Measurements from ENCODE around the gene CLASP1. TPM values are rescaled to one million over a fixed set of nuclear protein-coding genes. Genes with fewer than 3 reads are reported as not detected.

CLASP1 gene
- total RNA-seq, 3 donors from 2014 or later: 30.0 to 64.6 (median 35.1) TPM

DNA sequence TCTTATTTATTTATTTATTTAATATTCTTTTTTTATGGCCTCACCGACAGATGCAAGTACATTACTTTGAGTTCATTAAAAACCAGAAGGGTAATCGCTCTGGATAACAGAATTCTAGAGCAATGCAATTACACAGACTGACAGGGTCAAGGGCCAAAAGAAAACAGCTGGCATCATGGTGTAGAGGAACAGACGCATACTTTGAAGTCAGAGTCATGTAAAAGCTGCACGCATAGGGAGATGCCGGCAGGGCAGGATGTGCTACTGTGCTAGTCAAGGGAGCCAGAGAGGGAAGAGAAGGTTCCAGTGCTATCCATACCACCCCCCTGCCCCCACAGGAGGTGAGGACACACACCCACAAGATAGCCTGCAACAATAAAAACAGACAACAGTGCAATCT lies 249.1 kb downstream of the CLASP1 start:
- DNase-seq (no peak), ATAC-seq (no peak)
- TF ChIP-seq, protein P1, sequence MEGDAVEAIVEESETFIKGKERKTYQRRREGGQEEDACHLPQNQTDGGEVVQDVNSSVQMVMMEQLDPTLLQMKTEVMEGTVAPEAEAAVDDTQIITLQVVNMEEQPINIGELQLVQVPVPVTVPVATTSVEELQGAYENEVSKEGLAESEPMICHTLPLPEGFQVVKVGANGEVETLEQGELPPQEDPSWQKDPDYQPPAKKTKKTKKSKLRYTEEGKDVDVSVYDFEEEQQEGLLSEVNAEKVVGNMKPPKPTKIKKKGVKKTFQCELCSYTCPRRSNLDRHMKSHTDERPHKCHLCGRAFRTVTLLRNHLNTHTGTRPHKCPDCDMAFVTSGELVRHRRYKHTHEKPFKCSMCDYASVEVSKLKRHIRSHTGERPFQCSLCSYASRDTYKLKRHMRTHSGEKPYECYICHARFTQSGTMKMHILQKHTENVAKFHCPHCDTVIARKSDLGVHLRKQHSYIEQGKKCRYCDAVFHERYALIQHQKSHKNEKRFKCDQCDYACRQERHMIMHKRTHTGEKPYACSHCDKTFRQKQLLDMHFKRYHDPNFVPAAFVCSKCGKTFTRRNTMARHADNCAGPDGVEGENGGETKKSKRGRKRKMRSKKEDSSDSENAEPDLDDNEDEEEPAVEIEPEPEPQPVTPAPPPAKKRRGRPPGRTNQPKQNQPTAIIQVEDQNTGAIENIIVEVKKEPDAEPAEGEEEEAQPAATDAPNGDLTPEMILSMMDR (IDR thresholded peaks at IDR 0.05): no peak
- H3K4me1 ChIP-seq (ENCODE audit: low read depth): no peaks in the 10 kb centered on the region
- intact Hi-C loops (cut with DNase I, micrococcal nuclease): loop anchor here in 1 of 2 donors (10.0 kb wide), 1 partner anchor 315 kb away; no protein-coding TSS in a partner anchor
- H3K9me3 ChIP-seq: no peaks in the 10 kb centered on the region
- peaks cover 4% of the 10 kb centered on the region for H3K36me3 ChIP-seq (ENCODE audit: low read depth)
- H3K4me3 ChIP-seq: no peak overlapping the region

DNA sequence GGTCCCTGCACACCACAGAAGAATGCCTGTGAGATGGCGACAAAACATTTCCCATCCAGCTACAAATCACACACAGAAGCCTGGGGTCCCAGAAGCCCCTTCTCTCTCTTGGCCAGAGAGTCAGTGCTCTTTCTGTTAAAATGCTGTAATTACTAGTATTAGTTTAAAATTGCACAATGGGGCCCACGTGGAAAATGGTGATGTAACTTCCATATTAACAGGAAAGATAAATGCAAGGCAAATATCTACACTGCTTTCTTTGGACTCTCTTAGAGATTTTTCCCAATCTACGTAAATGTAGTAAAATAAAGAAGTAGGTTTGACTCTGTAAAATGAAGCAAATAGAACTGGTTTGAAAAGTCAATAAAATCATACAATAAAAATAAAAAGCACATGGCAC lies 250.4 kb downstream of the CLASP1 start:
- no peaks in the 10 kb centered on the region for H3K9me3 ChIP-seq
- no peaks in the 10 kb centered on the region for H3K4me1 ChIP-seq (ENCODE audit: low read depth)
- H3K36me3 ChIP-seq (ENCODE audit: low read depth): peaks cover 4% of the 10 kb centered on the region
- H3K4me3 ChIP-seq: no peak overlapping the region
- DNase-seq (no peak), ATAC-seq (no peak)
- TF ChIP-seq, protein P1 (IDR thresholded peaks at IDR 0.05): no peak
- intact Hi-C loops (cut with DNase I, micrococcal nuclease): no loop called here

DNA sequence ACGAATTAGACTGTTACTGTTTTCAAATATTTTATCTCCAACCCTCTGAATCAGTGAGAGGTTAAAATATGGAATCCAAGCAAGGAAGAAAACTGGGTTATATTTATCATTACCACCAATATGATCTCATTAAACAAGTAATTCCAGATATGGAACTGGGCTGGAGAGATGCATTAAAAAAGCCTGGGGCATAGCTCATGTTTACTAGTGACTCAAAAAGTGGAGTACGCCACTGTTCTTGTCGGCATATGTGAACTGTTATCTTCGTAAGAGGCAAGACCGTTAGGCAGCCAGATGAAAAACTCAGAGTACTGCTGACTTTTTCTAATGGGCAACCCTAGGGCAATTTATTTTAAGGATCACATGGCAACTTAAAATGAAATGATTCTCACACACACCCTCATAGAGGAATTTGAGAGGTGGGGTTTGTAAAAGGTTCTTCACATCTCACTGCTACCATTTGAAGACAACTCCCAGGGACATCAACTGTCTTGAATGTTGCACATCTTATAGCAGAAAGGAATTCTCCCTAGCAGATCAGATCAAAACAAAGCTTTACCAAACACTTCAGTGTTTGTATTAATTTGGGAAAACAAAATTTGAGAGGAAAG lies 259.1 kb downstream of the CLASP1 start:
- TF ChIP-seq, protein P1 (IDR thresholded peaks at IDR 0.05): no peak
- no peaks in the 10 kb centered on the region for H3K9me3 ChIP-seq
- no peaks in the 10 kb centered on the region for H3K36me3 ChIP-seq (ENCODE audit: low read depth)
- H3K4me3 ChIP-seq: no peak overlapping the region
- no peak for ATAC-seq
- intact Hi-C loops (cut with DNase I, micrococcal nuclease): no loop called here
- no peaks in the 10 kb centered on the region for H3K4me1 ChIP-seq (ENCODE audit: low read depth)
- no peak for DNase-seq

DNA sequence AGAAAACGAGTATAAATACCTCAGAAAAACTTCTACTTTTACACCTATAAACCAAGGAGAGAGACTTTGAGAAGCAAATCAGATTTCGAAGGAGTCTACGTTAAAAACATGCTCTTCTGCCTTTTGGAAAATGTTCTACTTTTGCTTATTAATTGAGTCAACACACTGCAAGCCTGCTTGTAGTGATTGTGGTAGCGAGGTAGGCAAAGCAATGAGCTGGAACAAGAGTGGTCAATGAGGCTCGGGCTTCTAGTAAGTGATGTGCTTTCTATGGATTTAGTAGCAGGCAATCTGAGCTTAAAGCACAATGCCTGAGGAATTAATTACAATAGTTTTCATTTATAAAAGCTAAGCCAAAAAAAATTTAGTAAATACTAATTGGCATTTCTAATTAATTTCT lies 260.9 kb downstream of the CLASP1 start:
- TF ChIP-seq, protein P1 (IDR thresholded peaks at IDR 0.05): no peak
- intact Hi-C loops (cut with DNase I, micrococcal nuclease): no loop called here
- ATAC-seq (no peak), DNase-seq (no peak)
- Histone ChIP-seq H3K4me3 (no peak overlapping the region), H3K4me1 (ENCODE audit: low read depth) (no peaks in the 10 kb centered on the region), H3K9me3 (no peaks in the 10 kb centered on the region), H3K36me3 (ENCODE audit: low read depth) (no peaks in the 10 kb centered on the region)

DNA sequence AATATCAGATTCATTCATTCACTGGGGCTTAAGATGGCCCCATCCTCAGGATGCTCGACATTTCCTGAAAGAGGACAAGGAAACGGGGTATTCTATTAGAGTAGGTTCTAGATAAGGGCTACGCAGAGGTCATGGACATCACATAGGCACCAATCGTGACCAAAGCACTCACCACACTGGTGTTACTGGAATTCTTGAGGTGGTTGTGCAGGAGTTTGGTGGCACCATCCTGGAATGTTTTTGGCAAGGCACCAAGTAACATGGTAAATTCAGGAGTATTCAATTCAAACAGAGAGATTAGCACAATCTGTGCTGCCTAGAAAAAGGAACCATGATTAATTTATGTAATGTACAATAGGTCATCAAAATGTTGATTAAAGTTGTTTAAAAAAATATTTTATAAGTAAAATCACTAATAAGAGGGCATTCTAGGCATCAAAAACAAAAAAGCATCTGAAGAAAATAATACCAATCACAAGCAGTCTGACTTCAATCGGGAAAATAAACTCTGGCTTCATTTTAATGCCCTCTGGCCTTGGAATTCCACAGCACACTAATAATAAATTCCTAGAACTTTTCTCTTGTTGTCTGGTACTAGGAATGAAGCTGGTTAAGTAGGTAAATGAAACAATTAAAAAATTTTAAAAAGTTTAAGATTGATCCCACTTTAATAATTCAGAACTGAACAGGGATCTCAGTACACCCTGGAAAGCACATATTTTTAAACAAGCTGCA lies 261.5 kb downstream of the CLASP1 start:
- H3K4me3 ChIP-seq: no peak overlapping the region
- TF ChIP-seq, protein P1 (IDR thresholded peaks at IDR 0.05): no peak
- H3K4me1 ChIP-seq (ENCODE audit: low read depth): no peaks in the 10 kb centered on the region
- intact Hi-C loops (cut with DNase I, micrococcal nuclease): no loop called here
- H3K36me3 ChIP-seq (ENCODE audit: low read depth): no peaks in the 10 kb centered on the region
- DNase-seq (no peak), ATAC-seq (no peak)
- H3K9me3 ChIP-seq: no peaks in the 10 kb centered on the region
